ENCODE results near the gene ZNF418.
"Not testable (repeated sequence)": the region's sequence is repeated elsewhere in the genome, so short reads cannot be mapped to it uniquely, and the experiment has no call there.

The ZNF418 gene

GRCh38 chr19:57888560-57889231 is 46.5 kb downstream of the ZNF418 start, which contains the start of gene ZNF814:
Gene ZNF814 (minus strand): TSS chr19:57889037. CDS start chr19:57888802, 235 bp downstream.
- DNase-seq, result peak in 2 of 3 experiments; percentile 1 to 3

DNA sequence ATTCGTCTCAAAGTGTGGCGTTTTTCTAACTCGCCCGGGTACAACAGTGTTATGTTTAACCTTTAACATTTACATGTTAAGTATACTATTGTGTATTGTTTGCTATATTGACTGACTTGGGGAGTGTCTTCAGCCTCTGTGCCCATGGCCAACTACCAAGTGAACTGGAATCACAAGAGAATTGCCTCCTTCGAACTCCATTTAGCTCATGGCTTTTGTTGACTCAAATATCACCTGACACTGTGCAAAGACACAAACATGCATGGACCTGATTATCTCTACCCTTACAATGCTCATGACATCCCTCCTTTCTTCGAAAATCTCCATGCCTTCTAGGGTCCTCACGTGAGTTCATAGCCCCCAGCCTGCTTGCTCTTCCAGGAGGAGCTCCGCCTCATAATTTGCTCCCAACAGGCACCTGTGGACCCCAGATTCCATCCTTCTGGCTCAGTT is 47.1 kb downstream of the ZNF418 start:
- no peak for DNase-seq

- DNase-seq, result no peak
Observed at GRCh38 chr19:57887195-57887941, 47.8 kb downstream of the ZNF418 start.

DNA sequence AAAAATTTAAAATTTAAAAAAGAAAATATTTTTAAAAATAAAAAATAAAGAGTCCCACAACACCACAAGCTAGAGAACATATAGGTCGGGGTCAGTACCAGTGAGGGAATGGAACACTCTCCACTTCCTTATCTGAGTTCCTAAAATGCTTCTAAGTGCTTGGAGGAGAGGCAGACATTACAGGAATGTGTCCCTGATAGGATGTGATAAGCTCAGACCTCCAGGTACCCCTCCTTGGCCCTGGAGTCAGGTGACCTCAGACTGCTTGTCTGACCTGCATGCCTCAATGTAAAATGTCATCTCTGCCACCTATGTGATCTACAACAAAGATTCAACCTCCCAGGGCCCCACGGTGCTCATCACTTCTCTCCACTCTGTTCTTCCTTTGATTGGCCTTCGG is 49.2 kb downstream of the ZNF418 start:
- no peak for DNase-seq

DNA sequence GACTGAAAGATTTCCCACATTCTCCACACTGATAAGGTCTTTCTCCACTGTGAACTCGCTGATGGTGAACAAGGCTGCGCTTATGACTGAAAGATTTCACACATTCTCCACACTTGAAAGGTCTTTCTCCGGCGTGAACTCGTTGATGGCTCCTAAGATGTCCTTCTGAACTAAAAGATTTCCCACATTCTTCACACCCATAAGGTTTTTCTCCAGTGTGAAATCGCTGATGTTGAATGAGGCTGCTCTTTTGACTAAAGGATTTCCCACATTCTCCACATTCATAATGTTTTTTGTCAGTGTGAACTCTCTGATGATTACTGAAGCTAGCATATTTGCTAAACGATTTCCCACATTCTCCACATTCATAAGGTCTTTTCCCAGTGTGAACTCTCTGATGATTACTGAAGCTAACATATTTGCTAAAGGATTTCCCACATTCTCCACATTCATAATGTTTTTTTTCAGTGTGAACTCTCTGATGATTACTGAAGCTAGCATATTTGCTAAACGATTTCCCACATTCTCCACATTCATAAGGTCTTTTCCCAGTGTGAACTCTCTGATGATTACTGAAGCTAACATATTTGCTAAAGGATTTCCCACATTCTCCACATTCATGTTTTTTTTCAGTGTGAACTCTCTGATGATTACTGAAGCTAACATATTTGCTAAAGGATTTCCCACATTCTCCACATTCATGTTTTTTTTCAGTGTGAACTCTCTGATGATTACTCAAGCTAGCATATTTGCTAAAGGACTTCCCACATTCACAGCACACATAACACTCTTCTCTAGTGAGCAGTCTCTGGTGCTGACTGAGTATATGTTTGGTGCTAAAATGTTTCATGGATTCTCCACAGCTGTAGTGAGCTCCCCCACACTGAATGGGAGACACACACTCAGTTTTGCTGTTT is 61.1 kb downstream of the ZNF418 start:
- DNase-seq, result not testable (repeated sequence)

DNA sequence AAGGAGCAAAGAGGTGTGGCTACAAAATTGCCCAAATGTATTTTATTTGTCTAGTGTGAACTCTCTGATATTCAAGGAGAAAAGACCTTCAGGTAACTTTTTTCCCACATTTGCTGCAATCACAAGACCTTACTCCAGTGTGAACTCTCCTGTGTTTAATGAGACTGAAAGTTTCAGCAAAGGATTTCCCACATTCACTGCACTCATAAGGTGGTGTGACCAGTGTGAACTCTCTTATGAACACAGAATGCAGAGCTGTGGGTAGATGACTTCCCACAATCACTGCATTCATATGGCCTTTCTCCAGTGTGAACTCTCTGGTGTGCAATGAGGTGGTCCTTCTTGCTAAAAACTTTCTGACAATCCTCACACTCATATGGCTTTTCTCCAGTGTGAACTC is 62.8 kb downstream of the ZNF418 start:
- no peak for DNase-seq

All from NCI-H1417 (cell line).